H1 (cell line): ENCODE results near the gene CMIP. TPM values are rescaled to one million over a fixed set of nuclear protein-coding genes. Genes with fewer than 3 reads are reported as not detected.

ENCODE experiments used
- CTCF ChIP-seq, 3 experiments: IDR thresholded peaks; 1 replicate in 2 of 3; 2 replicates in 1 of 3; pipeline versions ENCODE4 v1.5.1 to v1.6.1; 2011; ENCODE audit warnings: low read length in 3 of 3, mild to moderate bottlenecking in 3 of 3, inconsistent platforms in 2 of 3, low read depth in 1 of 3, moderate library complexity in 1 of 3; ENCODE audit not compliant: insufficient read depth in 1 of 3; ENCODE audit errors: control extremely low read depth in 1 of 3
- FOSL1 ChIP-seq: IDR thresholded peaks from 2 replicates; pipeline ENCODE4 v1.6.1; 2011; ENCODE audit warnings: mild to moderate bottlenecking, low read depth, low read length, moderate library complexity; ENCODE audit not compliant: insufficient read depth
- KDM4A ChIP-seq: IDR thresholded peaks from one replicate; pipeline ENCODE4 v1.7.1; 2012; ENCODE audit warnings: low read depth, mild to moderate bottlenecking, moderate library complexity, low read length, inconsistent platforms; ENCODE audit not compliant: severe bottlenecking
- MAX ChIP-seq: IDR thresholded peaks from 2 replicates; pipeline ENCODE4 v1.6.1; 2012; ENCODE audit warnings: inconsistent platforms
- POU5F1 ChIP-seq: IDR thresholded peaks from 2 replicates; pipeline ENCODE4 v1.6.1; 2011; ENCODE audit warnings: low read depth, mild to moderate bottlenecking, low read length, moderate library complexity
- polyA plus RNA-seq, 7 experiments: library from polyadenylated mRNA; depleted of rRNA in 3 of 7; stranded (reverse) in 5 of 7; unstranded in 2 of 7; fragments of >200 nt in 5 of 7; fragments of 200-250 nt in 2 of 7; gene quantifications; 1 replicate in 5 of 7; 2 replicates in 1 of 7; 4 replicates in 1 of 7; pipeline versions ENCODE4 v1.2.1 to v1.2.3, GENCODE V29; 2011 to 2013; ENCODE audit warnings: missing spikeins in 2 of 7, mixed read lengths in 2 of 7
- total RNA-seq: library from RNA; stranded (reverse); fragmentation: NEBNext Ultra II Directional; extraction: Animal tissue kit (Norgen Biotek cat#: 25700); gene quantifications from 2 replicates; pipeline ENCODE4 v1.2.1, GENCODE V29; 2021

The CMIP gene
- total and polyA plus RNA-seq, 2 of the 8 experiments (the other 6 are each of a cell fraction or from before 2014, with no cell fraction given) = 7.9 to 53.2 TPM

GRCh38 chr16:81588326-81589081 lies 143.9 kb downstream of the CMIP start (continued):
- TF ChIP-seq POU5F1 = no peak
- no peak for TF ChIP-seq FOSL1
- TF ChIP-seq KDM4A = no peak
- TF ChIP-seq MAX = no peak
- no peak for TF ChIP-seq CTCF (IDR thresholded peaks at IDR 0.05; ENCODE audit: control extremely low read depth in 1 of 3, insufficient read depth in 1 of 3, low read depth in 1 of 3, low read length in 3 of 3)
